ENCODE data around the gene SEMA7A. TPM values are rescaled to one million over a fixed set of nuclear protein-coding genes. Genes with fewer than 3 reads are reported as not detected.

The SEMA7A gene
- total RNA-seq, 3 donors from 2014 or later: 0.80 to 1.3 (median 0.88) TPM

DNA sequence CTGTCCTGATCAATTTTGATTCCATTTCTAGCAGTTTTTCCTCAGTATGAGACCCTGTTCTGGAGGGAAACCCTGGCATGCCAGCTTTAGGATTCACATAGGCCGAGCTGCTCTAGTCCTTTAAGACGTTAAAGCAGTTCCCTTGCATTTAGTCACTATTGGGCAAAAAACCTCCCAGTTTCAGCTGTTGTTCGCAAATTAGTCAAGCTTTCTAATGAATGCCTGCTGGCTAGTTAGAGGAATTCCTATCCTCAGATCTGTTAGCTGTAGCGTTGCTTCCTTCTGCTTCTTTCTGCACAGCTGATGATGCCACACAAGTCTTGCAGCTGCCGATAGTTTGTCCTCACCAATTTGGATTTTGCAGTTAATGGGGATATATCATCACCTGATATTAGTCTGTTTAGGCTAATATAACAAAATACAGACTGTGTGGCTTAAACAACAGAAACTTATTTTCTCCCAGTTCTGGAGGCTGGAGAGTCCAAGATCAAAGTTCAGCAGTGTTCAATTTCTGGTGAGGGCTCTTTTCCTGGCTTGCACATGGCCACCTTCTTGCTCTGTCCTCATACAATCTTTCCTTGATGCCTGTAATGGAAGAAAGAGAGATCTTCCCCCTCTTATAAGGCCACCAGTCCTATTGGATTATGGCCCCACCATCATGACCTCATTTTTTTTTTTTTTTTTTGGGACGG, 34.7 kb upstream of the SEMA7A start:
- H3K4me1 ChIP-seq: no peaks in the 10 kb centered on the region
- H3K36me3 ChIP-seq: no peaks in the 10 kb centered on the region
- DNase-seq (ENCODE audit: low spot score in 2 of 2): no peak
- intact Hi-C loops (cut with DNase I; ENCODE audit: low total_unique reads): no loop called here
- TF ChIP-seq POLR2A (IDR thresholded peaks at IDR 0.05) (no peak), POLR2AphosphoS5 (IDR thresholded peaks at IDR 0.05) (no peak)
- TF ChIP-seq, protein P1, sequence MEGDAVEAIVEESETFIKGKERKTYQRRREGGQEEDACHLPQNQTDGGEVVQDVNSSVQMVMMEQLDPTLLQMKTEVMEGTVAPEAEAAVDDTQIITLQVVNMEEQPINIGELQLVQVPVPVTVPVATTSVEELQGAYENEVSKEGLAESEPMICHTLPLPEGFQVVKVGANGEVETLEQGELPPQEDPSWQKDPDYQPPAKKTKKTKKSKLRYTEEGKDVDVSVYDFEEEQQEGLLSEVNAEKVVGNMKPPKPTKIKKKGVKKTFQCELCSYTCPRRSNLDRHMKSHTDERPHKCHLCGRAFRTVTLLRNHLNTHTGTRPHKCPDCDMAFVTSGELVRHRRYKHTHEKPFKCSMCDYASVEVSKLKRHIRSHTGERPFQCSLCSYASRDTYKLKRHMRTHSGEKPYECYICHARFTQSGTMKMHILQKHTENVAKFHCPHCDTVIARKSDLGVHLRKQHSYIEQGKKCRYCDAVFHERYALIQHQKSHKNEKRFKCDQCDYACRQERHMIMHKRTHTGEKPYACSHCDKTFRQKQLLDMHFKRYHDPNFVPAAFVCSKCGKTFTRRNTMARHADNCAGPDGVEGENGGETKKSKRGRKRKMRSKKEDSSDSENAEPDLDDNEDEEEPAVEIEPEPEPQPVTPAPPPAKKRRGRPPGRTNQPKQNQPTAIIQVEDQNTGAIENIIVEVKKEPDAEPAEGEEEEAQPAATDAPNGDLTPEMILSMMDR (IDR thresholded peaks at IDR 0.05): no peak
- H3K4me3 ChIP-seq: no peak overlapping the region
- H3K27me3 ChIP-seq: no peaks in the 10 kb centered on the region
- no peaks in the 10 kb centered on the region for H3K9me3 ChIP-seq
- H3K27ac ChIP-seq: no peak overlapping the region

DNA sequence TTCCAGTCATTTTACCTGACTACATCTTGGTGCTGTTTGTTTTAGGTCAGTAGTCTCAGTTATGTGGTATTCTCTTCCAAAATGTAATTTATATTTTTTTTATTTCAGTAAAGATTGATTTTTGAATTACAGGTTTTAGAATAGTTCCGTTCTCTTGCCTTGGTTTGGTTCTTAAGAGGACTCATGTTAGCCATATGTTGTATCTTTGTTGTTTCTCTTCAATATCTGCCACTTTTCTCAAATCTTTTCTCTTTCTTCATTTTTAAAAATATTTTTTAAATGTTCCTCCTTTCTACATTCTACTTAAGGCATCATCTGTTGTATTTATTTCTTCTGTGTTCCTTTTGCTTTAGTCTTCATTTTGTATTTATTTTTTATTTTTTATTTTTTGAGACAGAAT, 32.8 kb upstream of the SEMA7A start:
- H3K4me3 ChIP-seq: no peak overlapping the region
- no peaks in the 10 kb centered on the region for H3K27me3 ChIP-seq
- H3K9me3 ChIP-seq: no peaks in the 10 kb centered on the region
- intact Hi-C loops (cut with DNase I; ENCODE audit: low total_unique reads): no loop called here
- no peak for DNase-seq (ENCODE audit: low spot score in 2 of 2)
- TF ChIP-seq, protein P1 (IDR thresholded peaks at IDR 0.05): no peak
- peaks cover 0 to 3% of the 10 kb centered on the region in 2 donors for H3K4me1 ChIP-seq
- no peak overlapping the region for H3K27ac ChIP-seq
- no peaks in the 10 kb centered on the region for H3K36me3 ChIP-seq

DNA sequence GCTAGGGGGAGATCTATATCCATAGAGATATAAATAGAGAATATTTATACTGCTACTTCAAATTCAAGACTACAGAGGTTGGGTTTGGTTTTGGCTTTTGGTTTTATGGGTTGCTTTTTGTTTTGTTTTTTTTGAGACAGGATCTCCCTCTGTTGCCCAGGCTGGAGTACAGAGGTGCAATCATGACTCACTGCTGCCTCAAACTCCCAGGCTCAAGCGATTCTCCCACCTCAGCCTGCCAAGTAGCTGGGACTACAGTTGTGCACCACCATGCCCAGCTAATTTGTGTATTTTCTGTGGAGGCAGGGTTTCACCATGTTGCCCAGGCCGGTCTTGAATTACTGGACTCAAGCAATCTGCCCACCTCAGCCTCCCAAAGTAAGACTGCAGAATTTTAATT, 31.1 kb upstream of the SEMA7A start:
- Histone ChIP-seq H3K36me3 (no peaks in the 10 kb centered on the region), H3K27ac (no peak overlapping the region), H3K9me3 (no peaks in the 10 kb centered on the region), H3K4me3 (no peak overlapping the region), H3K4me1 (peaks cover 0 to 5% of the 10 kb centered on the region in 2 donors), H3K27me3 (no peaks in the 10 kb centered on the region)
- intact Hi-C loops (cut with DNase I; ENCODE audit: low total_unique reads): no loop called here
- DNase-seq (ENCODE audit: low spot score in 2 of 2): no peak
- TF ChIP-seq, protein P1 (IDR thresholded peaks at IDR 0.05): no peak
- no peak for TF ChIP-seq POLR2AphosphoS5 (IDR thresholded peaks at IDR 0.05)
- no peak for TF ChIP-seq POLR2A (IDR thresholded peaks at IDR 0.05)

DNA sequence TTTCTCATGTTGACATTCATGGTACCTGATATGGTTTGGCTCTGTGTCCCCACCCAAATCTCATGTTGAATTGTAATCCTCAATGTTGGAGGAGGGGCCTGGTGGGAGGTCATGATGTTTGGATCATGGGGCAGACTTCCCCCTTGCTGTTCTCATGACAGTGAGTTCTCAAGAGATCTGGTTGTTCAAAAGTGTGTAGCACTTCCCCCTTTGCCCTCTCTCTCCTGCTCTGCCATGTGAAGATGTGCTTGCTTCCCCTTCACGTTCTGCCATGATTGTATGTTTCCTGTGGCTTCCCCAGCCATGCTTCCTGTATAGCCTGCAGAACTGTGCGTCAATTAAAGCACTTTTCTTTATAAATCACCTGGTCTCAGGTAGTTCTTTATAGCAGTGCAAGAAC, 30.5 kb upstream of the SEMA7A start:
- no peak overlapping the region for H3K4me3 ChIP-seq
- intact Hi-C loops (cut with DNase I; ENCODE audit: low total_unique reads): no loop called here

DNA sequence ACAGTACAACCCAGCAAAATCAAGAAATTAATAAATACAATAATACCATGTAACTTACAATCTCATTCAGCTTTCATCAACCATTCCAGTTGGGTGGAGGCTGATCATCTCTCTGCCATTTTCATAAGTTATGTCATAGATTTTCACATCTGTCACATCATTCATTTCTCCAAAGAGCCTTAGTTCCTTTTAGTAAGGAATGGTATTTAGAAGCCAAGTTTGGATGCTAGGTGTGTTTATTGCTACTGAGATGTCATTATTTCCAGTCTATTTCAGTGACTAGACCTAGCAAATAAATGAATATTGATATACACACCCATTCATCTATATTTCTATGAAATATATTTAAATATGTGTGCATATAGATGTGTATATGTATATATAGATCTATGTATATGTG, 29.9 kb upstream of the SEMA7A start:
- DNase-seq (ENCODE audit: low spot score in 2 of 2): no peak
- Histone ChIP-seq H3K4me1 (peaks cover 0 to 5% of the 10 kb centered on the region in 2 donors), H3K27me3 (no peaks in the 10 kb centered on the region), H3K9me3 (no peaks in the 10 kb centered on the region), H3K27ac (no peak overlapping the region), H3K4me3 (no peak overlapping the region), H3K36me3 (no peaks in the 10 kb centered on the region)
- no peak for TF ChIP-seq POLR2AphosphoS5 (IDR thresholded peaks at IDR 0.05)
- TF ChIP-seq, protein P1 (IDR thresholded peaks at IDR 0.05): no peak
- TF ChIP-seq POLR2A (IDR thresholded peaks at IDR 0.05): no peak
- intact Hi-C loops (cut with DNase I; ENCODE audit: low total_unique reads): no loop called here

More for the DNA sequence above, 30.5 kb upstream of the SEMA7A start:
- Histone ChIP-seq H3K27ac (no peak overlapping the region), H3K9me3 (no peaks in the 10 kb centered on the region), H3K36me3 (no peaks in the 10 kb centered on the region), H3K4me1 (peaks cover 0 to 5% of the 10 kb centered on the region in 2 donors), H3K27me3 (no peaks in the 10 kb centered on the region)
- DNase-seq (ENCODE audit: low spot score in 2 of 2): no peak
- TF ChIP-seq, protein P1 (IDR thresholded peaks at IDR 0.05): no peak
- TF ChIP-seq POLR2AphosphoS5 (IDR thresholded peaks at IDR 0.05): no peak
- no peak for TF ChIP-seq POLR2A (IDR thresholded peaks at IDR 0.05)
